OCI-LY1 (cell line): ENCODE results near the gene UBXN1.

Experiments
- H2AFZ ChIP-seq: fragments of 200-600 bp; sonication (generic), shearing (Covaris generic); 2 replicates; pipeline ENCODE4 v1.6.0; 2014; ENCODE audit warnings: antibody characterized with exemption, mild to moderate bottlenecking, low read length
- H3F3A ChIP-seq: fragments of 200-600 bp; sonication (generic), shearing (Covaris generic); 2 replicates; pipeline ENCODE4 v1.6.0; 2014; ENCODE audit warnings: mild to moderate bottlenecking, antibody characterized with exemption, low read length, moderate library complexity; ENCODE audit not compliant: insufficient read depth
- H3K27ac ChIP-seq: fragments of 200-600 bp; sonication (generic); 2 replicates; pipeline ENCODE4 v1.5.1; 2014; ENCODE audit warnings: low read length, mixed run types, mild to moderate bottlenecking, low read depth; ENCODE audit not compliant: poor library complexity, severe bottlenecking
- H3K27me3 ChIP-seq: fragments of 200-600 bp; sonication (generic); 2 replicates; pipeline ENCODE4 v1.6.0; 2014; ENCODE audit warnings: antibody characterized with exemption, mild to moderate bottlenecking, low read length, moderate library complexity; ENCODE audit not compliant: insufficient read depth
- H3K36me3 ChIP-seq: fragments of 200-600 bp; sonication (generic); 2 replicates; pipeline ENCODE4 v1.6.1; 2014; ENCODE audit warnings: mild to moderate bottlenecking, antibody characterized with exemption, low read length, moderate library complexity, mixed read lengths; ENCODE audit not compliant: insufficient read depth
- H3K4me1 ChIP-seq: fragments of 200-600 bp; sonication (generic); 2 replicates; pipeline ENCODE4 v1.5.1; 2014; ENCODE audit warnings: mild to moderate bottlenecking, low read length, moderate library complexity; ENCODE audit not compliant: insufficient read depth, severe bottlenecking
- H3K4me2 ChIP-seq: fragments of 200-600 bp; sonication (generic), shearing (Covaris generic); 2 replicates; pipeline ENCODE4 v1.6.1; 2014; ENCODE audit warnings: low read length
- H3K4me3 ChIP-seq: fragments of 200-600 bp; sonication (generic); 2 replicates; pipeline ENCODE4 v1.5.1; 2014; ENCODE audit warnings: low read length, low read depth, mild to moderate bottlenecking, mixed read lengths; ENCODE audit not compliant: poor library complexity, severe bottlenecking
- H3K79me2 ChIP-seq: fragments of 200-600 bp; shearing (Covaris generic); 2 replicates; pipeline ENCODE4 v1.6.1; 2016; ENCODE audit warnings: mixed run types, low read length, mixed read lengths; ENCODE audit not compliant: insufficient read depth
- H3K9ac ChIP-seq: fragments of 200-600 bp; sonication (generic), shearing (Covaris generic); 2 replicates; pipeline ENCODE4 v1.6.1; 2014; ENCODE audit warnings: mild to moderate bottlenecking, low read length, mixed read lengths
- H3K9me2 ChIP-seq: fragments of 200-600 bp; sonication (generic), shearing (Covaris generic); 2 replicates; pipeline ENCODE4 v1.6.1; 2014; ENCODE audit warnings: low read depth, mild to moderate bottlenecking, low read length, mixed read lengths
- H3K9me3 ChIP-seq: fragments of 200-600 bp; shearing (Covaris generic); 2 replicates; pipeline ENCODE4 v1.6.1; 2014; ENCODE audit warnings: low read length, mixed read lengths
- H4K20me1 ChIP-seq: fragments of 200-600 bp; sonication (generic), shearing (Covaris generic); 2 replicates; pipeline ENCODE4 v1.6.0; 2016; ENCODE audit warnings: mild to moderate bottlenecking, low read length; ENCODE audit not compliant: insufficient read depth
- CTCF ChIP-seq: fragments of 200-600 bp; sonication (generic), shearing (Covaris generic); IDR thresholded peaks from 2 replicates; pipeline ENCODE4 v1.5.1; 2017; ENCODE audit warnings: mild to moderate bottlenecking, antibody characterized with exemption, low read length, moderate library complexity, mixed read lengths
- EZH2 ChIP-seq: fragments of 200-600 bp; sonication (generic), shearing (Covaris generic); IDR thresholded peaks from 2 replicates; pipeline ENCODE4 v1.8.0; 2017; ENCODE audit warnings: borderline replicate concordance, mixed run types, mild to moderate bottlenecking, antibody characterized with exemption, low read length, moderate library complexity, mixed read lengths

Gene UBXN1

GRCh38 chr11:62669420-62670161 lies 9.3 kb downstream of the UBXN1 start:
- peak overlapping the region; percentile 91 for H3K4me3 ChIP-seq
- H4K20me1 ChIP-seq = no peaks in the 10 kb centered on the region
- H3K36me3 ChIP-seq = peaks cover 42% of the 10 kb centered on the region
- peak overlapping the region; percentile 93 for H3K4me2 ChIP-seq
- no peaks in the 10 kb centered on the region for H3F3A ChIP-seq
- H3K9me3 ChIP-seq = no peaks in the 10 kb centered on the region
- H3K9me2 ChIP-seq = no peaks in the 10 kb centered on the region
- H3K4me1 ChIP-seq = peaks cover 60% of the 10 kb centered on the region
- peak overlapping the region; percentile 21; the same call in 1 of the 2 replicates for H3K9ac ChIP-seq
- H3K27me3 ChIP-seq = no peaks in the 10 kb centered on the region
- TF ChIP-seq EZH2 (no peak), CTCF (no peak)
- H3K27ac ChIP-seq = peak overlapping the region; percentile 93
- H3K79me2 ChIP-seq = peaks cover 8% of the 10 kb centered on the region; the same call in 1 of the 2 replicates
- no peak overlapping the region for H2AFZ ChIP-seq

- Histone ChIP-seq H2AFZ (no peak overlapping the region), H3K9me2 (no peaks in the 10 kb centered on the region), H3K9ac (peak overlapping the region; percentile 99), H3K9me3 (no peaks in the 10 kb centered on the region), H3K27ac (peak overlapping the region; percentile 93), H3K4me2 (peak overlapping the region; percentile 94), H3F3A (no peaks in the 10 kb centered on the region), H4K20me1 (no peaks in the 10 kb centered on the region), H3K4me3 (peak overlapping the region; percentile 94), H3K36me3 (peaks cover 38% of the 10 kb centered on the region), H3K4me1 (peaks cover 55% of the 10 kb centered on the region), H3K79me2 (peaks cover 15% of the 10 kb centered on the region; the same call in 1 of the 2 replicates), H3K27me3 (no peaks in the 10 kb centered on the region)
- no peak for TF ChIP-seq EZH2
- TF ChIP-seq CTCF = no peak
Measured at GRCh38 chr11:62667460-62667859, 11.4 kb downstream of the UBXN1 start.

- Histone ChIP-seq H4K20me1 (no peaks in the 10 kb centered on the region), H3K9me3 (no peaks in the 10 kb centered on the region), H2AFZ (no peak overlapping the region), H3F3A (no peaks in the 10 kb centered on the region), H3K79me2 (peaks cover 15% of the 10 kb centered on the region; the same call in 1 of the 2 replicates), H3K9ac (peak overlapping the region; percentile 99), H3K4me3 (peak overlapping the region; percentile 94), H3K27me3 (no peaks in the 10 kb centered on the region), H3K4me1 (peaks cover 53% of the 10 kb centered on the region), H3K4me2 (peak overlapping the region; percentile 94), H3K36me3 (peaks cover 45% of the 10 kb centered on the region), H3K27ac (peak overlapping the region; percentile 93), H3K9me2 (no peaks in the 10 kb centered on the region)
- TF ChIP-seq EZH2 (no peak), CTCF (no peak)
Measured at GRCh38 chr11:62666259-62666926, 12.5 kb downstream of the UBXN1 start.
